ENCODE measurements around the gene PCED1A.

- no peak for TF ChIP-seq CTCF (IDR thresholded peaks at IDR 0.05)
- no peak for TF ChIP-seq POLR2A (IDR thresholded peaks at IDR 0.05)
Observed at GRCh38 chr20:2809690-2810089, 30.8 kb downstream of the PCED1A start.
